Neural progenitor cell (in vitro differentiated cells): ENCODE measurements around the gene EEIG1. TPM values are rescaled to one million over a fixed set of nuclear protein-coding genes. Genes with fewer than 3 reads are reported as not detected.

Experiments used
- DNase-seq: peaks from one replicate; pipeline ENCODE4 v3.0.0-alpha.2; 2016; ENCODE audit warnings: low spot score
- H2AFZ ChIP-seq: fragments of 200-600 bp; sonication (generic); replicated peaks from 2 replicates; pipeline ENCODE4 v1.6.1; 2016; ENCODE audit warnings: antibody characterized with exemption
- H3F3A ChIP-seq: fragments of 200-600 bp; sonication (generic); 2 replicates; pipeline ENCODE4 v1.6.1; 2016; ENCODE audit warnings: antibody characterized with exemption, low read depth
- H3K27ac ChIP-seq: fragments of 200-600 bp; sonication (generic); 2 replicates; pipeline ENCODE4 v1.5.1; 2016; ENCODE audit warnings: mild to moderate bottlenecking
- H3K27me3 ChIP-seq: fragments of 200-600 bp; sonication (generic); 2 replicates; pipeline ENCODE4 v1.6.1; 2016; ENCODE audit warnings: mild to moderate bottlenecking, moderate library complexity
- H3K36me3 ChIP-seq: fragments of 200-600 bp; sonication (generic); 2 replicates; pipeline ENCODE4 v1.5.1; 2016
- H3K4me1 ChIP-seq: fragments of 200-600 bp; sonication (generic); 2 replicates; pipeline ENCODE4 v1.6.1; 2016; ENCODE audit warnings: mixed run types
- H3K4me2 ChIP-seq: fragments of 200-600 bp; sonication (generic); 2 replicates; pipeline ENCODE4 v1.6.1; 2016
- H3K4me3 ChIP-seq: fragments of 200-600 bp; sonication (generic); 2 replicates; pipeline ENCODE4 v1.5.1; 2016
- H3K79me2 ChIP-seq: fragments of 200-600 bp; sonication (generic); 2 replicates; pipeline ENCODE4 v1.6.1; 2016; ENCODE audit warnings: low read depth
- H3K9ac ChIP-seq: fragments of 200-600 bp; sonication (generic); 2 replicates; pipeline ENCODE4 v1.6.1; 2016
- H3K9me3 ChIP-seq: fragments of 200-600 bp; sonication (generic); 2 replicates; pipeline ENCODE4 v1.5.1; 2016; ENCODE audit warnings: low read depth
- H4K20me1 ChIP-seq: fragments of 200-600 bp; sonication (generic); 2 replicates; pipeline ENCODE4 v1.6.1; 2016; ENCODE audit warnings: low read depth
- H3K27ac Mint-ChIP-seq: 3 replicates; pipeline ENCODE4 v1.8.0; 2021; ENCODE audit warnings: mixed read lengths
- H3K27me3 Mint-ChIP-seq: 2 replicates; pipeline ENCODE4 v1.8.0; 2022; ENCODE audit warnings: low read depth, mild to moderate bottlenecking, inconsistent platforms, moderate library complexity, mixed read lengths; ENCODE audit not compliant: insufficient read depth
- H3K36me3 Mint-ChIP-seq: 3 replicates; pipeline ENCODE4 v1.8.0; 2021; ENCODE audit warnings: mixed read lengths
- H3K4me1 Mint-ChIP-seq: 3 replicates; pipeline ENCODE4 v1.8.0; 2021; ENCODE audit warnings: mixed read lengths
- H3K4me3 Mint-ChIP-seq: 3 replicates; pipeline ENCODE4 v1.8.0; 2021; ENCODE audit warnings: mild to moderate bottlenecking, moderate library complexity, mixed read lengths
- H3K9me3 Mint-ChIP-seq: 3 replicates; pipeline ENCODE4 v1.8.0; 2020; ENCODE audit warnings: mixed read lengths
- CTCF ChIP-seq: fragments of 200-600 bp; sonication (generic); IDR thresholded peaks from 2 replicates; pipeline ENCODE4 v1.5.1; 2017; ENCODE audit warnings: antibody characterized with exemption, mild to moderate bottlenecking
- EZH2 ChIP-seq: fragments of 200-600 bp; sonication (generic); IDR thresholded peaks from 2 replicates; pipeline ENCODE4 v1.6.1; 2017; ENCODE audit warnings: antibody characterized with exemption, mild to moderate bottlenecking, moderate library complexity
- EZH2phosphoT487 ChIP-seq: fragments of 200-600 bp; sonication (generic); IDR thresholded peaks from 2 replicates; pipeline ENCODE4 v1.6.1; 2017; ENCODE audit warnings: antibody characterized with exemption
- total RNA-seq: library from RNA; depleted of rRNA; stranded (reverse); fragments of >200 nt; gene quantifications from 2 replicates; pipeline ENCODE4 v1.2.3, GENCODE V29; 2015; ENCODE audit warnings: low replicate concordance

EEIG1 gene
- total RNA-seq, 1 donor from 2014 or later, result 8.8 TPM

DNA sequence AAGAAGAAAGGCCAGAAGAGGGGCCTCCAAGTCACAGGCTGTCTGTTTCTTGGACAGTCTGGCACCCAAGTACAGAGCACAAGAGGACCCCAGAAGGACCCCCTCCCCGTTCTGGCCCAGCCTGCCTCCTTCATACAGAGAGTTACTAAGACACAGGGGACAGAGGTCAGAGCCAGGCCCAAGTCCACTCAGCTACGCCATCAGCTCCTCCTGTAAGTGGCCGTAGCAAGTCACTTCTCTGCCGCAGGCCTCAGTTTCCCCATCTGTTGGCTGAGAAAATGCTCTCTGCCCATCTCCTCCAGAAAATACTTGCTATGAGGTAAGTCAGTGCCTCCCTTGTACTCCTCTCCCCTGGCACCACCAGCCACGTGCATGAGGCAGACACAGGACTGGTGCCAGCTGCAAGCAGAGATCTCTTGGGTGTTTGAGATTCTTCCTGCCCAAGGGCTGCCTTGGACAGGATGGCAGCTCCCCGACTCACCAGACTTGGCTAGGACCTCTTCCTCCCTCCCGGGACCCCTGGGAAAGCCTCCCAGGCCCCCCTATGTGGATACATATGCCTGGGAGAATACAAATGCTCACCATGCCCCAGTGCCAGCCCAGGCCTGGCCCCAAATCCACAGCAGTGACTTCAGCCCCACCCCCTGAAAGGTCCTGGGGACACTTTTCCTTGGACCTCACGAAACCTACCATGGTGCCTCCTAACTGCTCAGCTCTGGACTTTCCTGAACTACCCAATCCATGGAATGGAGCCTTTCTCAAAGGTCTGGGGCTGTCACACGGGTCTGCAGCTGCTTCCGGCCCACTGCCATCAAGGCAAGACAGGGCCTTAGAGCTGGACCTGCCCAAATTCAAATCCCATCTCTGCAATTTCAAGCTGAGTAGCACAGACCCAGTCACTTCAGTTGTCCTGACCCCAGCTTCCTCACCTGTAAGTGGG lies 5.1 kb downstream of the EEIG1 start:
- H3F3A ChIP-seq, result peaks cover 19% of the 10 kb centered on the region
- H3K4me2 ChIP-seq, result no peak overlapping the region
- Mint-ChIP-seq H3K36me3 (no peaks in the 10 kb centered on the region), H3K9me3 (no peaks in the 10 kb centered on the region), H3K4me3 (peak overlapping the region; percentile 24), H3K27me3 (peaks cover 3% of the 10 kb centered on the region), H3K4me1 (peaks cover 70% of the 10 kb centered on the region), H3K27ac (no peak overlapping the region)
- H2AFZ ChIP-seq, result no peak overlapping the region
- H3K36me3 ChIP-seq, result no peaks in the 10 kb centered on the region
- no peak overlapping the region for H3K9ac ChIP-seq
- no peaks in the 10 kb centered on the region for H3K27me3 ChIP-seq
- DNase-seq, result no peak
- peaks cover 55% of the 10 kb centered on the region for H3K4me1 ChIP-seq
- H3K79me2 ChIP-seq, result peaks cover 97% of the 10 kb centered on the region
- H4K20me1 ChIP-seq, result peaks cover 96% of the 10 kb centered on the region
- no peaks in the 10 kb centered on the region for H3K9me3 ChIP-seq
- TF ChIP-seq EZH2phosphoT487, result no peak
- TF ChIP-seq EZH2, result no peak
- TF ChIP-seq CTCF, result no peak
- no peak overlapping the region for H3K27ac ChIP-seq
- no peak overlapping the region for H3K4me3 ChIP-seq

DNA sequence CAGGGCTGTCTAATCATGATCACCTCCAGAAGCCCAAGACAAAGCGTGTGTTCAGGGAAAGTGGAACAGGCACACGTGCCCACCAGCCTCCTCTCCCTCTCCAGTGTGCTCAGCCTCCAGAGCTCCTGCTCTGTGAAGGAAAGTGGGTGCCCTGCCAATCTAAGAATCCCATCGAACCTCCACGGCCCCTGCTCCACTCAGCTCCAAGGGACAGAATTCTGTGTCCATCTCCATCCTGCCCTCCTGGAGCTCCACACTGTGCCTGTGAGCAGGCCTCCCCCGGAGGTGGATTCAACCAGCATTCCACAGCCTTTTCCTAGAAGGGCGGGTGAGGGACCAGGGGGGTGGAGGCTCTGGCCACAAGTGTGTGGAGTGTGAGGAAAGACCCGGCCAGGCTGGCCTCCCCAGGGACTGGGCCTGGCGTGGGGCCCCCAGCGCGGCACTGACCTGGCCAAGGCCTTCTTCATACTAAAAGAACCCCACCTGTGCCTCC lies 6.0 kb downstream of the EEIG1 start:
- H3K27ac Mint-ChIP-seq, result peak overlapping the region; percentile 86
- H3K4me1 ChIP-seq, result peaks cover 58% of the 10 kb centered on the region

GRCh38 chr9:127974001-127974768 lies 6.6 kb downstream of the EEIG1 start:
- H4K20me1 ChIP-seq, result peaks cover 100% of the 10 kb centered on the region
- DNase-seq, result no peak
- no peak overlapping the region for H3K4me2 ChIP-seq
- no peaks in the 10 kb centered on the region for H3K36me3 ChIP-seq
- no peak overlapping the region for H2AFZ ChIP-seq
- H3K27ac ChIP-seq, result no peak overlapping the region
- H3K27ac Mint-ChIP-seq, result peak overlapping the region; percentile 86
- peaks cover 100% of the 10 kb centered on the region for H3K79me2 ChIP-seq
- H3K4me1 Mint-ChIP-seq, result peaks cover 82% of the 10 kb centered on the region
- H3F3A ChIP-seq, result peaks cover 11% of the 10 kb centered on the region
- H3K9me3 ChIP-seq, result no peaks in the 10 kb centered on the region
- H3K9ac ChIP-seq, result no peak overlapping the region
- H3K27me3 ChIP-seq, result no peaks in the 10 kb centered on the region
- peaks cover 3% of the 10 kb centered on the region for H3K27me3 Mint-ChIP-seq
- no peak overlapping the region for H3K4me3 Mint-ChIP-seq
- TF ChIP-seq CTCF, result no peak
- no peak for TF ChIP-seq EZH2phosphoT487
- no peak for TF ChIP-seq EZH2
- no peaks in the 10 kb centered on the region for H3K36me3 Mint-ChIP-seq
- H3K9me3 Mint-ChIP-seq, result no peaks in the 10 kb centered on the region
- no peak overlapping the region for H3K4me3 ChIP-seq
- peaks cover 57% of the 10 kb centered on the region for H3K4me1 ChIP-seq

More for the DNA sequence above, 6.0 kb downstream of the EEIG1 start:
- Histone ChIP-seq H3K36me3 (no peaks in the 10 kb centered on the region), H3F3A (peaks cover 18% of the 10 kb centered on the region), H3K4me3 (no peak overlapping the region), H3K79me2 (peaks cover 100% of the 10 kb centered on the region), H3K4me2 (no peak overlapping the region), H3K27ac (no peak overlapping the region), H3K27me3 (no peaks in the 10 kb centered on the region), H4K20me1 (peaks cover 100% of the 10 kb centered on the region), H3K9me3 (no peaks in the 10 kb centered on the region), H3K9ac (no peak overlapping the region), H2AFZ (no peak overlapping the region)
- Mint-ChIP-seq H3K4me3 (no peak overlapping the region), H3K27me3 (peaks cover 5% of the 10 kb centered on the region), H3K4me1 (peaks cover 76% of the 10 kb centered on the region), H3K9me3 (no peaks in the 10 kb centered on the region), H3K36me3 (no peaks in the 10 kb centered on the region)
- no peak for TF ChIP-seq EZH2phosphoT487
- no peak for TF ChIP-seq CTCF
- no peak for TF ChIP-seq EZH2
- DNase-seq, result peak; percentile 37
